Measurements from ENCODE around the gene KLHL3. TPM values are rescaled to one million over a fixed set of nuclear protein-coding genes. Genes with fewer than 3 reads are reported as not detected.
A peak's percentile ranks its signal among the peaks of the same experiment; 100 is the strongest.

KLHL3 gene
- total RNA-seq, 4 donors from 2014 or later = 11.9 to 26.7 (median 17.9) TPM

DNA sequence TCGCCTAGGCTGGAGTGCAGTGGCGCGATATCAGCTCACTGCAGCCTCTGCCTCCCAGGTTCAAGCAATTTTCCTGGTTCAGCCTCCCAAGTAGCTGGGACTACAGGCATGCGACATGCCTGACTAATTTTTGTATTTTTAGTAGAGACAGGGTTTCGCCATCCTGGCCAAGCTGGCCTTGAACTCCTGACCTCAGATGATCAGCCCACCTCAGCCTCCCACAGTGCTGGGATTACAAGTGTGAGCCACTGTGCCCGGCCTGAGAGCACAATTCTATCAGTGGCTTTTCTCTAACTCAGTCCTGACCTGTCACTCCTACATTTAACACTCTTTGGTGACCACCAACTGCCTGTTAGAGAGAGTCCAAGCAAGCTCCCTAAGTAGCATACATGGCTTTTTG, 154.1 kb downstream of the KLHL3 start:
- WGBS, 2 donors = 41 to 42% methylated on average over 6 of the region's 6 CpGs
- no peaks in the 10 kb centered on the region for H3K9me3 ChIP-seq
- DNase-seq = no peak
- H3K4me1 ChIP-seq = no peaks in the 10 kb centered on the region
- intact Hi-C loops (cut with DNase I) = no loop called here
- H3K36me3 ChIP-seq = no peaks in the 10 kb centered on the region
- no peak overlapping the region for H3K27ac ChIP-seq
- TF ChIP-seq, protein P1, sequence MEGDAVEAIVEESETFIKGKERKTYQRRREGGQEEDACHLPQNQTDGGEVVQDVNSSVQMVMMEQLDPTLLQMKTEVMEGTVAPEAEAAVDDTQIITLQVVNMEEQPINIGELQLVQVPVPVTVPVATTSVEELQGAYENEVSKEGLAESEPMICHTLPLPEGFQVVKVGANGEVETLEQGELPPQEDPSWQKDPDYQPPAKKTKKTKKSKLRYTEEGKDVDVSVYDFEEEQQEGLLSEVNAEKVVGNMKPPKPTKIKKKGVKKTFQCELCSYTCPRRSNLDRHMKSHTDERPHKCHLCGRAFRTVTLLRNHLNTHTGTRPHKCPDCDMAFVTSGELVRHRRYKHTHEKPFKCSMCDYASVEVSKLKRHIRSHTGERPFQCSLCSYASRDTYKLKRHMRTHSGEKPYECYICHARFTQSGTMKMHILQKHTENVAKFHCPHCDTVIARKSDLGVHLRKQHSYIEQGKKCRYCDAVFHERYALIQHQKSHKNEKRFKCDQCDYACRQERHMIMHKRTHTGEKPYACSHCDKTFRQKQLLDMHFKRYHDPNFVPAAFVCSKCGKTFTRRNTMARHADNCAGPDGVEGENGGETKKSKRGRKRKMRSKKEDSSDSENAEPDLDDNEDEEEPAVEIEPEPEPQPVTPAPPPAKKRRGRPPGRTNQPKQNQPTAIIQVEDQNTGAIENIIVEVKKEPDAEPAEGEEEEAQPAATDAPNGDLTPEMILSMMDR (IDR thresholded peaks at IDR 0.05) = no peak
- TF ChIP-seq POLR2A (IDR thresholded peaks at IDR 0.05) = no peak
- H3K27me3 ChIP-seq = no peaks in the 10 kb centered on the region
- no peak overlapping the region for H3K4me3 ChIP-seq (replicated peaks in 1 of 3)

DNA sequence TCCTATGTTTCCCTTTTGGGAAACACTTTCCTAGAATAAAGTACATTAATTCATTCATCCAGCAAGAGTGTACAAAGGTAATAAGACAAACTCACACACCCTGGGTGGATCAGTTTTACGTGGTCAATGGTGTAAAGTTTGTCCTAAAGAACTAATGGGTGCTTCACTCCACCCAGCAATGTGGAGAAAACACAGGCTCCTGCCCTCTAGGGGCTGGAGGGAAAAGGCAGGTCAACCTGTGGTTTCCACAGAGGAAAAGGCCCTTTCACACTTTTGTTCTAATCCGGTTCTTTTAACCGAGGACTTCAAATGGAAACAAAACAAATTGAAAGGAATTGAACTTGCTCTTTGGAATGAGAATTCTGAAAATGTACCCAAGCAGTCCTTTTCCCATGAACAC, 155.9 kb downstream of the KLHL3 start:
- no peak overlapping the region for H3K27ac ChIP-seq
- H3K4me3 ChIP-seq (replicated peaks in 1 of 3) = no peak overlapping the region
- H3K9me3 ChIP-seq = no peaks in the 10 kb centered on the region
- intact Hi-C loops (cut with DNase I) = no loop called here
- 76 to 77% methylated on average over 3 of the region's 3 CpGs for WGBS, 2 donors
- TF ChIP-seq, protein P1 (IDR thresholded peaks at IDR 0.05) = peak in 1 of 6 experiments; percentile 13
- no peak for TF ChIP-seq POLR2A (IDR thresholded peaks at IDR 0.05)
- H3K27me3 ChIP-seq = no peaks in the 10 kb centered on the region
- no peaks in the 10 kb centered on the region for H3K36me3 ChIP-seq
- no peaks in the 10 kb centered on the region for H3K4me1 ChIP-seq
- DNase-seq = no peak

DNA sequence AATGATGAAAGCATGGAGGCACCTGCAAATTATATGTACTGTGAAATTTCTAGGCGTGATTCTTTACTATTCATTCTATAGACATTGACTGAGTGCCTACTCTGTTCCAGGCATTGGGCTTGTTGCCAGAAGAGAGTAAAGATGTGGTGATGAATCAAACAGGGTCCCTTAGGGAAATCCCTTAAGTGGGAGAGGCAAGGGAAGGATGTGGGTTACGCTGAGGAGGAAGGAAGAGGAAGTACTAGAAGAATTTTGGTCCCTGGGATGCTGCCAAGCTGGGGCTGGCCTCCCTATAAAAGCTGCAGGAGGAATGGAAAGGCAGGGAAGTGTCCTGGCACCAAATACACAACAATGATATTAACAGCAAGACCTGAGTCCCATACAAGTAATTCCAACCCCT, 160.0 kb downstream of the KLHL3 start:
- Histone ChIP-seq H3K9me3 (no peaks in the 10 kb centered on the region), H3K27ac (no peak overlapping the region), H3K27me3 (no peaks in the 10 kb centered on the region), H3K4me3 (replicated peaks in 1 of 3) (no peak overlapping the region), H3K36me3 (no peaks in the 10 kb centered on the region), H3K4me1 (no peaks in the 10 kb centered on the region)
- DNase-seq = no peak
- intact Hi-C loops (cut with DNase I) = no loop called here
- TF ChIP-seq POLR2A (IDR thresholded peaks at IDR 0.05) = no peak
- TF ChIP-seq, protein P1 (IDR thresholded peaks at IDR 0.05) = no peak
- 32 to 76% methylated on average over 2 of the region's 2 CpGs for WGBS, 2 donors

DNA sequence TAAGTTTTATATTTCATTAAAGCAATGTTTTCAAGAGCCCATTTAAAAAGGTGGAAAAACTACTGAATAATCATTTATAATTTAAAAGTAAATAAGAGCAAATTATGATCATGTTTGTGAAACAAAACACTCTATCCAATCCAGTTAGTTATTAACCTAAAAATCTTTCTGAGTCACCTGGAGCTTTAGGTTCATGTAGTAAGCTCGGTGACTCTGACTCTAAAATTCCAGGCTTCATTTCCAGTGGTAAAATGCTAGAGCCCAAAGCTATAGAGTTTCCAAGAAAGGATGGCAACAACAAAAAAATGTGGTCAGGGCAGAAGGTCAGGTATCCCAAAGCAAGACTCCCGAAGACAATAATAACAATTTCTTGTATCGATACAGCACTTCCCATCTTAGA, 160.7 kb downstream of the KLHL3 start:
- Histone ChIP-seq H3K4me3 (replicated peaks in 1 of 3) (no peak overlapping the region), H3K27ac (no peak overlapping the region), H3K27me3 (no peaks in the 10 kb centered on the region), H3K36me3 (no peaks in the 10 kb centered on the region), H3K9me3 (no peaks in the 10 kb centered on the region), H3K4me1 (no peaks in the 10 kb centered on the region)
- no peak for DNase-seq
- intact Hi-C loops (cut with DNase I) = no loop called here
- 86 to 87% methylated on average over 3 of the region's 3 CpGs for WGBS, 2 donors
- no peak for TF ChIP-seq POLR2A (IDR thresholded peaks at IDR 0.05)
- TF ChIP-seq, protein P1 (IDR thresholded peaks at IDR 0.05) = no peak

DNA sequence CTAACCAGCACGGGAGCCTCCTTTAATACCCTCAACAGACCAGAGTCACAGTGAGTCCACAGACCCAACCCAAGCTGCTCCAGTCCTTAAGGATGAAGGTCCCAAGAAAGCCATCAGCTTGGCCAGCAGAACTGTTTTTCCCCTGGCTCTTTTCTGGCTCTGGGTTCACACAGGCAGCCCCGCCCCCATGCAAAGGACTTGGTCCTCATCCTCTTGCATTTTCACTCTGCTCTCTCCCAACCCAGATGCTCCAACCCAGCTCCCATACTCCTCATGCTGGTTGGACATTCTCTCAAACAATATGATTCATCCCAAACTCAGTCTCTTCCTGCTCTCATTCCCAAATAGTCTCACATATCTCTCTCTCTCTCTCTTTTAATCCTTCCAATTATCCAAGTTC, 162.5 kb downstream of the KLHL3 start:
- intact Hi-C loops (cut with DNase I) = no loop called here
- TF ChIP-seq POLR2A (IDR thresholded peaks at IDR 0.05) = no peak
- TF ChIP-seq, protein P1 (IDR thresholded peaks at IDR 0.05) = no peak
- 89 to 94% methylated on average over 2 of the region's 2 CpGs for WGBS, 2 donors
- Histone ChIP-seq H3K27ac (no peak overlapping the region), H3K4me3 (replicated peaks in 1 of 3) (no peak overlapping the region), H3K9me3 (no peaks in the 10 kb centered on the region), H3K36me3 (no peaks in the 10 kb centered on the region), H3K4me1 (peaks cover 0 to under 1% of the 10 kb centered on the region in 2 donors), H3K27me3 (no peaks in the 10 kb centered on the region)
- DNase-seq = no peak
